NCI-H1436 (cell line): ENCODE results near the gene FNDC1.

ENCODE experiments used
- DNase-seq: peaks from one replicate; lab custom pipeline; 2025; lab: John Stamatoyannopoulos, UW

FNDC1 gene

DNA sequence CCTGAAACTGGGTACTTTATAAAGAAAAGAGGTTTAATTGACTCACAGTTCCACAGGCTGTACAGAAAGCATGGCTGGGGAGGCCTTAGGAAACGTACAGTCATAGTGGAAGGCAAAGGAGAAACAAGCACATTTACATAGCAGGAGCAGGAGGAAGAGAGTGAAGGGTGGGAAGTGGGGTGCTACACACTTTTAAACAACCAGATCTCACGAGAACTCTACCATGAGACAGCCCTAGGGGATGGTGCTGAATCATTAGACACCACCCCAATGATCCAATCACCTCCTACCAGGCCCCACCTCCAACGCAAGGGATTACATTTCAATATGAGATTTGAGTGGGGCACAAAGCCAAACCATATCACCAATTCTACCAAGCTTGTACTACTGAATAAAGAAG, 7.4 kb upstream of the FNDC1 start:
- no peak for DNase-seq

DNA sequence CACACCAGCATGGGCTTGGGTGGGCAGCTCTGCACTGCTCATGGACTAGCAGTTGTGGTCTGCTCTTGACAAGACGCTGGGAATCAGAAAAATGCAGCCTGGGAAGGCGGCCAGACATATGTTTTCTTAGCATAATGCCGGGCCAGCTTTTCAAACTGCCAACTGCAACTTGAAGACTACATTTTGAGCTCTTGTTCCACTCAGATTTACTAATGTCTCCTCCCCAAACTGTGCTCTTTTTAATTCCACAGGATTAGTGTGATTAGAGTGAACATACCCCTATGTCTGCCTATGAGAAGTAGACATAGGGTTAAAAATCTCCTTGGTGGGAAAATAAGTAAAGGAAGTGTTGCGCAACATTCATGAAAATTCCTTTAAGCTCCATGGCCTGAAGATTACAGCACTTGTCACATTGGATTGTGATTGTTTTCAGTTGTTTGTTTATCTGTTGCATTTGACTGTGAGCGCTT, 5.3 kb upstream of the FNDC1 start:
- no peak for DNase-seq

DNA sequence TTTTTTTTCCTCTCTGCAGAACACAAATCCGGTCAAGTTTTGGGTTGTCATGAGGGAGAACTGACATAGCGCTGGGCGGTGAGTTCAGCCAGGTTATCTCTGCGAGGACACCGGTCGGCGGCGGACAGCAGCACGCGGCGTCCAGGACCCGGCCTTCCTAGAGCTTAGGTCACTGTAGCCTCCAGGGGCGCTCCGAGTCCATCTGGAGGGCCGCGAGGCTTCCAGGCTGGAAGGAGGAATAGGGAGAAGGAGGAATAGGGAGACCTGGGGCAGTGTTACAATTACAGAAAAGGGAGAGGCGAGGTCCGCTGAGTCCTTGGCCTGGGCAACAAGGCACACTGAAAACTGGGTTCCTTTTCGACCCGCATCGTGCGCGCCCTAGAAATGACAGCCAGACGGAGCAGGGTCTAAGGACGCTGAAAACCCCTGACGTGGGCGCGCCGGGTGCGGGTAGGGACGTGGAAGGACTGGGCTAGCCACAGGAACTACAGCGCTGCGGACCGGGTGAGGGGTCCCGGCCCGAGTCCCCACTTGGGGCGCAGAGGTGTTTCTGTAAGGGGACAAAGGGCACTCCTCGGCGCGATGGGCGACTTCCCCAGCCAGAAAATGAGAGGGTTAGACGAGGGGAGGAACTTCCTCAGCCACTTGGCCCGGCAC, 536 bp upstream of the FNDC1 start:
- no peak for DNase-seq

DNA sequence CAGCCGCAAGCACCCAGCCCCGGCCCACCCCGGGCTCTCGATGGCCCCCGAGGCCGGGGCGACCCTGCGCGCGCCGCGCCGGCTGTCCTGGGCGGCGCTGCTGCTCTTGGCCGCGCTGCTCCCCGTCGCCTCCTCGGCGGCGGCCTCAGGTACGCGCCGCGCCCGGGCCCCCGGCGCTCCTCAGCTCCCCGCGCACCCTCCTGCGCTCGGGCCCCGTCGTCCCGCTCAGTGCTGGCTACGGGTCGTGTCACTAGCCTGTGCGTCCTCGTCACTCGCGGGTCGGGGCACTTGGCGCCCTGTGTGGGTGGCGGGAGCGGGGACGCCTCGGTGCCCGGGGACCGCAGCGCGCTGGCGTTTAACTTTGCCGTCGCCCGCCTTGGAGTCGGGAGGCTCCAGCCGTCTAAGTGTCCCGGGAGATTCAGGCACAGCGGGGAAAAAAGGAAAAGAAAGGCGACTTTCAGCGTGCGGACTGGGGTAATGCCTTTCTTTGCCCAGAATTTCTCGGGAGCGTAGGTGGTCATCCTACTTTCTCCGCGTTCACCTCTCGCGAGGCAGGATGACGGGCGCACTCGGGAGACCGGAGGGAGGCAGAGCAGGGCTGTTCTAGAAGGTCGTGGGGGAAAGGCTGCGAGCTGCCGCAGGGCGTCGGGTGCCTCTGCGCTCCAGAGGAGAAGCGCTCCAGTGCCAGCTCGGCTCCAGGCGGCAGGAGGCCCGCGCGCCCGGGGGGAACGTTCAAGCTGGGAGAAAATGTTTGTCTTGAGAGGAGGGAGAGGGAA, 545 bp downstream of the FNDC1 start:
- DNase-seq, result no peak

DNA sequence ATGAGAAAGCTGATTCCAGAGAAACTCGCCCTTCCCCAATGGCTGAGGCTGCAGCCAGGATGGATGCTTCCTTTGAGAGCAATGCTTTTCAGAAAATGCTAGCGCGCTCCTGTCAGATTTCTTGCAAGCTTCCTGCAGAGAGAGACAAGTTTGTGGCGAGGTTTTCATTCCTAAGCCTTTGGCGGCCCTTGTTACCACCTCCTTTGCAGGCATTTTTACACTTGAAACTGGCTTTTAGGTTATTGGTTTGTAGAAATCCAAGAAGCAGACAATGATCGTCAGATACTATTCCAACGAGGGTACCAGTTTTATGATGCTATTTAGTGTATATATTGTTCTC, 1.1 kb downstream of the FNDC1 start:
- DNase-seq, result no peak

DNA sequence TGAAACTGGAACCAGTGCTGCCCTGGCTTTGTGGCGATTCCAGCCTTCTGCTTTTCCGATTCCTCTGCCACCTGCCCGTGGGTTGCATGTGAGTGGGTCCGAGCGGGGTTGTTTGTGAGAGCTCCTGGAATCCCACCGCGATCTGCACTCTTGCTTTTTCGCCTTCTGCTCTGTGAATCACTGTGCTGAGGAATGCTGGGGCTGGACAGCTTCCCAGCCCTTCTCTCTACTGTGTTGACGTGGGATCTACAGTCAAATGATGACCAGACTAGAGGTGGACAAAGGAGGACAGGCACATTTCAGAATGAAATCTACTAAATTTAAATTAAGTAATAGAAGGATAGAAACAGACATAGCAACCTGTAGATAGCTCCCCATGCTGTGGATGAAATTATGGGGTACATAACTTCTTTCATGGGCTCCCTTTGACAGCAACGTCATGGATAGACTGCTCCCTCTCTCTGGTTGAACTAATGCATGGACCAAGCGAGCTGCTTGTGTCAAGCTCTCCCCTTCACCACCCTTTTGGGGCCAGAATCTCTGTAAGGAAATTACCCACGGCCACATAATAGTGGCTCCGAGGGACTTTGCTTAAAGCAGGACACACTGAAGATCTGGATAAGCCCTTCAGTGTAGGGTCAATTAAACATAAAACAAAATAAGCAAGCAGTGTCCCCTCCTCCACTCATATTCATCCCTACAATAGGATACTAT, 2.0 kb downstream of the FNDC1 start:
- no peak for DNase-seq

DNA sequence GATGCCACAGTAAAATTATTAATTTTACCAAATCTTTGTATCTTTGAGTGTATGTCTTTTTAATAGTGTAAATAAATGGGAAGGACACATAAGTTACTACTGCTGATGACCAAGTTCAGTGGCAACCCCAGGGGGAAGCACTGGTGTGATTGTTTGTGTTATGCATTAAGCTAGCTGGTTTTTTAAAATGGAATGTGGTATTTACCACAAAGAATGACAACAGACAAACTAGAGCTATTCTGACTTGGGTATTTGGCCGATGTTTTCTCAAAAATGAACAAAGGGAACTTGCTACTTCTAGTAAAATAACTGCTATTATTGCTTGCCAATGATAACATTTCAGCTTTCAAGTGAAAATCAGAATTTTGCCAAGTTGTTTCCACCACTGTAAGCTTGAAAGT, 2.9 kb downstream of the FNDC1 start:
- DNase-seq, result no peak

DNA sequence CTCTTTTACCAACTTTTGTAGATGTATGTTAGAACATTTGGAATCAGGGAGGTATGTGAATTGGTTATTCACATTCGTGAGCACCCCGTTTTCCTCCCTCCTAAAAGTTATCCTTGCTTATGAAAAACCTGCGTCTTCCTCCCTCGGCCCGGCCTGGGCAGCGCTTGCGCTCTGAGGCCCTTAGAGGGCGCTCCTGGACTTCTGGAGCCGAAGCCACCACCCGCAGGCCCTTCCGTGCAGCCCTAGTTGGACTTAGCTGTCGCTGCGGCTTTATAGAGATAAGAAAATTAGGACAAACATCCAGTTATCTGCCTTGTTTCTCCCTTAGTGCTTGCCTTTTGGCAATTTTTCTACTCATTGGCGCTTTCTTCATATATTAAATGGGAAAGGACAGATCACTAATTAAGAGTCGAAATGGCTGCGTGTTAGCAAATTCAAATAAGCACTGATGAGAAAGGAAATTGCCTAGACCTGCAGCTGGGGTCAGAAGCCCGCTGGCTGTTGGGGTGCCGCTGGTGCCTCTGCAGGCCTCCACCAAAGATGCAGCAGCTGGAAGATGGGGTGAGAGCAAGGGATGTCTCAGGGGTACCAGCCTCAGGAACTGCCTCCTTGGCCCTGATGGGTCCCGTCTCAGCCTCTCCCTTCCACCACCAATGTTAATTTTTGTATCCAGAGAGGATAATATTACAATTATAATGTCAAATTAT, 5.2 kb downstream of the FNDC1 start:
- peak; percentile 50 for DNase-seq

DNA sequence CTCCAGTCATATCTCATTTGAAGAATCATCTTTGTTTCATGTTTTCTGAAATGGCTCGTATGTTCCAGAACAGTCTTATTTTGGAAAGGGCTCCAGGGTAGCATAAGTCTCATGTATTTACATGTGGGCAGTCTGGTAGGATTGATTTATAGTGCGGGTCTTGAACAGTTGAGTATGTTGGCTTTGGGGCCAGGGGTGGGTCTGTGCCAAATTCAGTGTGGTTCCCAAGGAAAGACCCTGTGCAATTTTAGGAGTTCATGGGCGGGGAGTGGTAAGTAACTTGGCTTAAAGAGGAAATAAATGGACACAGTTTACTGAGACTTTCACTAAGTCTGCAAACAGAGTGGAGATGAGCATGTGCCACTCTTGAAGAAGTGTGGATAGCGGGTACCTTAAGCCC, 7.7 kb downstream of the FNDC1 start:
- no peak for DNase-seq

DNA sequence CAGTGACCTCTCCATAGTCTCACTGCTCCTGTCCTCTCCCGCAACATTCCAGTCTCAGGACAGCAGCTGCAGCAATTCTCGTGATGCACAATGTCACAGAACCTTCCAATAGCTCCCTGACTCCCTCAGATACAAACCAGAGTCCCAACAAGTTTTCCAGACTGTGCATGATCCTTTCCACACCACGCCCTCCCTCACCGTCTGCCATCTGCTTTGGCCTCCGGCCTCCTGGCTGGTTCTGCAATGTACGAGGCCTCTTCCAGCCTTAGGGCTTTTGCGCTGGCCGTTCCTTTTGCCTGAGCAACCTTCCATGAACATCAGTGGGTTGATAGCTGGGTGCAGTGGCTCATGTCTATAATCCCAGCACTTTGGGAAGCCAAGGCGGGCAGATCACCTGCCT, 9.6 kb downstream of the FNDC1 start:
- no peak for DNase-seq

DNA sequence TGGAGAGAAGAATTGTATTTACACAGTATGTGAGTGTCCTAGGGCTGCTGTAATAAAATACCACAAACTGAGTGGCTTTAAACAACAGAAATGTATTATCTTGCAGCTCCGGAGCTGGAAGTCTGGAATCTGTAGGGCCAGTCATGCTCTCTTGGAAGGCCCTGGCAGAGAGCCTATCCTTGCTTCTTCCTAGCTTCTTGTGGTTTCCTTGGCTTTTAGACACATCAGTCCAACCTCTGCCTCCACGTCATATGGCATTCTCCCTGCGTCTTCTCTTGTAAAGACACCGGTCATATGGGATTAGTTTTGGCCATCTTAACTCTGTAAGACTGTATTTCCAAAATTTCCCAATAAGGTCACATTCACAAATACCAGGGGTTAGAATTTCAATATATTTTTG, 10.8 kb downstream of the FNDC1 start:
- no peak for DNase-seq

DNA sequence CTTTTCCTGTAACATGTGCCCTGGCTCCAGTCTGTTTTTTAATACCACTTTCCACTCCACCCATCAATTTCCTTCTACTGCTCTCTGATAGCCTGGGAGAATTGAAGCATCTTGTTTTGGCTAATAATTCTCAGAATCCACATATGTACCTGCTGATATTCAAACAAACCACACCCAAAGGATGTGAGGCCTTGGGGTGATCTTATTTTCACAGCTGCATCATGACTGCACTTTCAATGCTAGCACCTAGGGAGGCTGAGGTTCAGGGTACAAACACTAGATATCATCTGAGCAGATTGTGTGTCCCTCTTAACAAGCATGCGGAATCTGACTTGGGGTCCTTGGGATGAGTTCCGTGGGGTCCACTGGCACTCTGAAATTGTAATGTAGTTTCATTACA, 12.7 kb downstream of the FNDC1 start:
- DNase-seq, result no peak

DNA sequence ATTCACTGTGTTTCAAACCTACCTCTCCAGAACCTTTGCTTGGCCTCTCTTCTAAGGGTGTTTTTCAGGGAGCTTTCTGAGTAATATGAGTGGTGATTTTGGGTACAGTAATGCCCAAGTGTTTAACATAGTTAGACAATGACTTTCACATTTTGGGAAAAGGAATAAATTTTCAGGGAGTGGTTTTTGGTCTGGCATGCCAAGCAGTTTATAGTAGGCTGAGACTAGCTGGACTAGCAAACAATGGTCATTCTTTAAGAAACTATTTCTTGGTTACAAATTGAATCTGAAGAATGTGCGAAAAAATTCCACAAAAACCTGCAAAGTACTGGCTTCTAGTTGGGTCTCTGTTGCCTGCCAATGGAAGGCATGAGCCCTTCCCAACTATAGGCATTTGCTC, 15.4 kb downstream of the FNDC1 start:
- no peak for DNase-seq

DNA sequence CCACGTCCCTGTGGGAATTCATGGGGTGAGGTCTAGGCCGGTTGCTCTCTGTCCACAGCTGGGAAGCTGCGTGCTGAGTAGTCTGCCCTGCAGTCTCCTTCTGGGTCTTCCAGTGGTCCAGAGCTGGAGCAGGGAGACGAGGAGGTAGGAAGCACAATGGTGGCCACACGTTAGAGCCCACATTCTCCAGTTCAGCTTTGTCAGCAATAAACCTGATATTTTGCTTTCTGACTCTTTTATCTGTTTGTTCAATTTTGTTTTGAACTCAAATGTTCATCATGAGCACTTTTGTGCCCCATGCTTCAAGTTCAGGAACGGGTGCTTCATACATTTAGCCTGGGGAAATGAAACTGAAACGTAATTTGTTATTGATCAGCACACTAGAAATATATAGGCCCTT, 21.3 kb downstream of the FNDC1 start:
- no peak for DNase-seq

DNA sequence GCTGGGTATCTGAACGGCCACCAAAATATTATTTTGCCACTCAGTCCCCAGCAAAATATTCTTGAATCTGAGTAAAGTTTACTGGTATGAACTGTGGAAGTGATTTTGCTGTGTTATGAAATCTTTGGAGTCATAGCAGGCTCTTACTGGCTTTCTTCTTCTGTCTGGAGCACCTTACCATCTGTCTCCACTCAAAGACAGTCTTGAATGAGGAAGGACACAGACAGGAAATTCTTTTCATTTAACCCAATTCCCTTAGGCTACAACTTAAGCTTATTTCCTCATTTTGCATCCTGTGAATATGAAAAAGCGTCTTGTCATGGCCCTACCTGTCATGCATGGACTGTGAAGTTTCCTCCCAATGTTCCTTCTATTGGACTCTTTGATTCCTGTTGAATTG, 24.7 kb downstream of the FNDC1 start:
- no peak for DNase-seq

DNA sequence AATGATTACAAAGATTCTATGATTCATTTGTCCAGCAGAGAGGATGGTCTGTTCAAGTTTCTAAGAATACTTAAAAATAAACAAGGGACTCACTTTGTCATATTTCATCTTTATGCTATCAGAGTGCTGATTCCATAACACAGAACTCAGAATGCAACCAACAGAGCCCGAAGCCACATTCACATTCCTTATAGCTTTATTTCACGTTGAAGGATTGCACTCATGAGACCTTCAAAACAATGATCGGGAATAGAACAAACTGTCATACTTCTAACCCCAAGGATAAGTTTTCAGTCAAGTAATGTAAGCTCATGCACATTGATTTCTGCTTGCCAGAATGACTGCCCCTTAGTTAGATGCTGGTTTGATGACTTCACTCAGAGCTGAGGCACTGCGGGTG, 25.2 kb downstream of the FNDC1 start:
- no peak for DNase-seq

DNA sequence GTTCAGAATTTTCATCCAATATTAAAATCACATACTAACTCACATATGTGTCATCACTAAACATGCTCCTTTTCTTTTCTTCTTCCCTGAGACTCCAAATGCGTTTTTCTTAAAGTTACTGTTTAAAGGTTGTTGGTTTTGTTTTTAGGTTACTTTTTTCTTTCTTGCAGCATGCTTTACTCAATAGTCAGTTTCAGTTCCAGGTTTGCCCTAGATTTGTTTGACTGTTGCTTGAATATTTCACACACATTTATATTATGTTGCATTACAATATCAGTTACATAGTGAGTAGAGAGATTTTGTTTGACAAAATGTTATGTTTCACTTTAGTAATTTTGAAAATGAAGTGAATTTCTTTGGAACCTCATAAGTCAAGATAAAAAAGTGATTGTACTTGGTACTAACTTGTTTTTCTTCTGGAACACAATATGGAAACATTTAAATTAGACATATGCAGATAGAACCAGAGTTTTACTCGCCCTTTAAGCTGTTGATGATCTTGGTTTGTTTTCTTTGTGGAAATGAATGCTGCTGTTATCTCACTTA, 27.3 kb downstream of the FNDC1 start:
- DNase-seq, result no peak

DNA sequence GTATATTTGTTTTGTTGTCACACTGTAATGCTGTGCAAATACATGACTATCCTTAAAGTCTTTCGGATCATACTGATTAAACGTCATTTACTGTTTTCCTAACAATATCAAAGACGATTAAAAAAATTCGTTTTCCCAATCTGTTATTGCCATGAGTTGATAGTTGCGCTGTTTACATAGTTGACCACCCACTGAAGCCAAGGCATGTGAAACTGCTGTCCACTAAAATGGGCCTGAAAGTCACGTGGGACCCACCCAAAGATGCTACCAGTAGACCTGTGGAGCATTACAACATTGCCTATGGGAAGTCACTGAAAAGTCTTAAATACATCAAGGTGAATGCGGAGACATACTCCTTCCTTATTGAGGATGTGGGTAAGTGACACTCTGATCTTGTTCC, 28.1 kb downstream of the FNDC1 start:
- DNase-seq, result no peak

DNA sequence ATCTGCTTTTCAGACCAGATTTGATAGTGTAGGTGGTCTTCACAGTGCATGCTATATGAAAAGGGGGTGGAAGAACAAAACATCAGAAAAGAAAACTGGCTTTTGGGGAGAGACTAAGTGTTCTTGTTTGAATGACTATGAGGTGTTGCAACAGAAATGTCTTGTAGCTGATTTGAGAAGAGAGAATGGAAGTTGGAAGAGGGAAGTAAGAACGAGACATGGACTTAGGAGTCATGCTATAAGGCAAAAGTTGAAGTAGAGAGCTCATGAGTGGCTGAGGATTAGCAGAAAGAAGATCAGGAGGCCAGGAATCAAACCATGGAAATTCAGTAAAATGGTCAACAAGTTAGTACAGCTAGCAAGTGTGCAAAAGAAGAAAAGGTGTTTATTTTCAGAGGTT, 32.1 kb downstream of the FNDC1 start:
- DNase-seq, result no peak

DNA sequence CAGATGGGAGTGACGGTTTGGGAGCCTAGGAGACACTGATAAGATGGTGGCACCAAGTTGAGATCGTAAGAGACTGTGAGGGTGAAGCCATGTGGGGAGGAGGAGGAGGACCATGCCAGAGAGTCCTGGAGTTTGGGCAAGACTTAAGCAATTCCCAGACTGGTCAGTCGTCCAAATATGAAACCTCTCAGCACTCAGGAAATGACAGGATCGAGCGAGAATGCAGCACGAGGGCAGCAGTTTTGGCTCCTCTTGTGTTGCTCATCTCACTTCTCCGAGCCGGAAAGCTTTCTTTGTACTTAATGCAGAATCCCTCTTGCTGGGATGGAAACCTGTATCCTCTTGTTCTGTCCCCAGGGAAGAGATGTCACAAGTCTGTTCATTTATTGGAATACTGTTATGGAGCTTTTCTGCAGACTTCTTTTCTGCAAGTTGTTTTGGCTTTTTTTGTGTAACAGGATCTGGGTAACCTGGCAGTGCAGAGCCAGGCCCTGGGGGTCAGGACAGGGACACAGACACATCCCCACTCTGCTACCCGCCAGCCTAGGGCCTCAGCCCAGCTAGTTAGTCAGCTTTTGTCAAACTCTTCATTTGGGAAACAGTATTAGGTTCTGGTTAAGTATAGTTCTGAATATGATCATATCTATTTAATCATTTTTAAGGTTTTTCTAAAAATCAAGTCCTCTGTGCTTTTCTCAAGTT, 34.3 kb downstream of the FNDC1 start:
- DNase-seq, result no peak

DNA sequence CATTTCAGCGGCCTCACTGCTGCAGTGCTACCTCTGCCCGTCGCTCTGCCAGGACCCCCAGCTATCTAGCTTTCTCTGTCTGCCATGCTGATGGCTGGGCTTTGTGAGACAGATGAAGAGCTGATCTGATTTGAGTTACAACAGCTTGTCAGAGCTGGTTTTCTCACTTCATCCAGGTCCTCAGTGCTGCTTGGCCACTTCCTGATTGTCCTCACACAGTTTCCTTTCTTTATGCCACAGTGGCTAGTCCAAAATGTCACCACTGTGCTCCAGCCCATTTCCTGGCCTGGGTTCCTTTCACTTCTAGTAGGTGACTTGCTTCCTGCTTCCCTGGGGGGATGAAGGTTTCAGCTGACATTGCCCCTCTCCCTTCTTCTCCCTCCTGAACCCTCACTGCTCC, 35.4 kb downstream of the FNDC1 start:
- DNase-seq, result no peak

DNA sequence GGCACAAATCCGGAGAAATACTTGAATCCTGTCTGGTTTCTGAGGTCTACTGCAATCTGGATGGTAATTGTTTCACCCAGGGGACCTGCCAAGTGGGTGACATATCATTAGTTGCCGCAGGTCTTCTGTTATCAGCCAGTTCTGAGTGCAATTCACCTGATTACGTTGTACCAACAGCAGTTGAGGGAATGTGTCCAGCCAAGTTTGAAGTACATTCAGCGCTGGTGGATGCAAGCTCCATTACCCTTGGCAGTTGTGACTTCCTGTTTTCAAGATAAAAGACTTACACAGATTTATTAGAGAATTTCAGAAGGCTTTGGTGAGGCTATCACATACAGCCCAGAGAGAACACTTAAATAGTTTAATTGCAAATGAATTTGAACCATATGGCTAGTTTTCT, 42.8 kb downstream of the FNDC1 start:
- DNase-seq, result no peak
